ENCODE data around the gene ANKRD29. TPM values are rescaled to one million over a fixed set of nuclear protein-coding genes. Genes with fewer than 3 reads are reported as not detected.

Gene ANKRD29
- polyA plus RNA-seq, 1 experiment: 0.15 TPM

- DNase-seq (ENCODE audit: low read depth, low spot score): no peak
- Histone ChIP-seq H3K27ac (ENCODE audit: low read depth, low read length) (no peak overlapping the region), H3K9me3 (ENCODE audit: control insufficient read depth, insufficient read depth, low read length) (no peaks in the 10 kb centered on the region), H3K27me3 (ENCODE audit: control insufficient read depth, insufficient read depth, low read length) (no peaks in the 10 kb centered on the region), H3K4me3 (ENCODE audit: low read depth, low read length) (no peak overlapping the region)
- ChIA-PET POLR2A (no interaction called here), CTCF (interaction anchor here (0.7 to 2.3 kb wide), 2 partner anchors 36 to 1065 kb away, joined by 3 to 7 read pairs; no protein-coding TSS in a partner anchor)
- no peak for TF ChIP-seq CTCF (IDR thresholded peaks at IDR 0.05; ENCODE audit: low read depth, low read length)
Measured at GRCh38 chr18:23551978-23552377, 110.7 kb downstream of the ANKRD29 start.

GRCh38 chr18:23550898-23551297 is 111.8 kb downstream of the ANKRD29 start:
- no peak for TF ChIP-seq CTCF (IDR thresholded peaks at IDR 0.05; ENCODE audit: low read depth, low read length)
- no peaks in the 10 kb centered on the region for H3K27me3 ChIP-seq (ENCODE audit: control insufficient read depth, insufficient read depth, low read length)
- H3K4me3 ChIP-seq (ENCODE audit: low read depth, low read length): no peak overlapping the region
- DNase-seq (ENCODE audit: low read depth, low spot score): no peak
- no peak overlapping the region for H3K27ac ChIP-seq (ENCODE audit: low read depth, low read length)
- no peaks in the 10 kb centered on the region for H3K9me3 ChIP-seq (ENCODE audit: control insufficient read depth, insufficient read depth, low read length)
- CTCF ChIA-PET: no interaction called here
- POLR2A ChIA-PET: no interaction called here

Small RNA genes lying within 50 kb of the gene (small RNA-seq; reads per million reads assigned to genes)
- gene RF00019 (ENCODE audit: insufficient read length, low read depth): not detected

Other genes with a start within 250 kb of the ANKRD29 start
- 36.2 and 48.2 TPM in 2 replicates for gene RIOK3, start 209.6 kb downstream of the ANKRD29 start, polyA plus RNA-seq (2011; rRNA removed)
- 16.3 and 18.1 TPM in 2 replicates for gene RMC1, start 159.4 kb downstream of the ANKRD29 start, polyA plus RNA-seq (2011; rRNA removed)
- gene NPC1, start 76.4 kb downstream of the ANKRD29 start, polyA plus RNA-seq (2011; rRNA removed): 10.8 and 11.3 TPM in 2 replicates
- gene LAMA3, start 26.5 kb upstream of the ANKRD29 start, polyA plus RNA-seq (2011; rRNA removed): 0.20 and 0.32 TPM in 2 replicates

Measured in AG04450 (cell line).